Inferior parietal cortex (tissue), 1 donor: Measurements from ENCODE around the gene CAMK1G.

ENCODE experiments used
- DNase-seq: peaks from one replicate; pipeline ENCODE4 v3.0.0-alpha.2; 2016; ENCODE audit errors: extremely low spot score

Gene CAMK1G

GRCh38 chr1:209583408-209583807 lies at the start of gene CAMK1G:
Gene CAMK1G, plus strand, starts transcription at chr1:209583714. Its CDS starts 11,270 bp downstream, at chr1:209594984.
- DNase-seq = peak; percentile 61

GRCh38 chr1:209534496-209535250 lies 48.8 kb upstream of the CAMK1G start:
- no peak for DNase-seq

- no peak for DNase-seq
Measured at GRCh38 chr1:209536843-209537242, 46.7 kb upstream of the CAMK1G start.

- DNase-seq = no peak
Measured at GRCh38 chr1:209537336-209538114, 46.0 kb upstream of the CAMK1G start.

- no peak for DNase-seq
Measured at GRCh38 chr1:209539576-209539975, 43.9 kb upstream of the CAMK1G start.

GRCh38 chr1:209542585-209542984 lies 40.9 kb upstream of the CAMK1G start:
- DNase-seq = no peak

- peak; percentile 7 for DNase-seq
Measured at GRCh38 chr1:209544098-209544497, 39.4 kb upstream of the CAMK1G start.

- no peak for DNase-seq
Measured at GRCh38 chr1:209545423-209545822, 38.1 kb upstream of the CAMK1G start.

GRCh38 chr1:209546390-209547085 lies 37.0 kb upstream of the CAMK1G start:
- no peak for DNase-seq

GRCh38 chr1:209547626-209548025 lies 35.9 kb upstream of the CAMK1G start:
- no peak for DNase-seq

- DNase-seq = no peak
Measured at GRCh38 chr1:209549443-209550205, 33.9 kb upstream of the CAMK1G start.

- no peak for DNase-seq
Measured at GRCh38 chr1:209550519-209550918, 33.0 kb upstream of the CAMK1G start.

GRCh38 chr1:209552406-209553264 lies 30.9 kb upstream of the CAMK1G start:
- no peak for DNase-seq

- DNase-seq = no peak
Measured at GRCh38 chr1:209554761-209555611, 28.5 kb upstream of the CAMK1G start.

GRCh38 chr1:209556162-209556690 lies 27.3 kb upstream of the CAMK1G start:
- no peak for DNase-seq

GRCh38 chr1:209557221-209557620 lies 26.3 kb upstream of the CAMK1G start:
- DNase-seq = no peak

GRCh38 chr1:209560529-209560928 lies 23.0 kb upstream of the CAMK1G start:
- no peak for DNase-seq

- DNase-seq = no peak
Measured at GRCh38 chr1:209560952-209561351, 22.6 kb upstream of the CAMK1G start.

- no peak for DNase-seq
Measured at GRCh38 chr1:209561532-209561931, 22.0 kb upstream of the CAMK1G start.

- no peak for DNase-seq
Measured at GRCh38 chr1:209564849-209565248, 18.7 kb upstream of the CAMK1G start.
